HepG2 (cell line): ENCODE results near the gene EPB41L3. TPM values are rescaled to one million over a fixed set of nuclear protein-coding genes. Genes with fewer than 3 reads are reported as not detected.

ENCODE experiments used
- ARNT ChIP-seq: fragments of 450-650 bp; IDR thresholded peaks from 2 replicates; pipeline ENCODE4 v1.6.1; 2017
- ATF7 ChIP-seq, 2 experiments: fragments of 450-650 bp in 1 of 2; sonication (generic) in 1 of 2; formaldehyde crosslinking in 1 of 2; IDR thresholded peaks; 2 replicates each; pipeline versions ENCODE4 v1.4.0 to v1.6.1; 2016 to 2020; ENCODE audit warnings: antibody characterized with exemption in 1 of 2, mild to moderate bottlenecking in 1 of 2, missing genetic modification reagents in 1 of 2
- DNMT1 ChIP-seq: sonication (generic); formaldehyde crosslinking; IDR thresholded peaks from 2 replicates; pipeline ENCODE4 v1.5.1; 2020; ENCODE audit warnings: mild to moderate bottlenecking, missing genetic modification reagents
- HMGA1 ChIP-seq: sonication (generic); formaldehyde crosslinking; conservative IDR thresholded peaks from 2 replicates; pipeline ENCODE4 v1.4.0; 2020; ENCODE audit warnings: missing genetic modification reagents
- HNF4A ChIP-seq: sonication (generic); formaldehyde crosslinking; IDR thresholded peaks from 2 replicates; pipeline ENCODE4 v1.4.0; 2020; ENCODE audit warnings: missing genetic modification reagents
- HNRNPH1 ChIP-seq: fragments of 200-400 bp; formaldehyde crosslinking; optimal IDR thresholded peaks from 2 replicates; pipeline ENCODE3; 2017; ENCODE audit warnings: mild to moderate bottlenecking, low read depth, low read length
- KLF12 ChIP-seq: sonication (generic); formaldehyde crosslinking; IDR thresholded peaks from 2 replicates; pipeline ENCODE4 v1.4.0; 2020; ENCODE audit warnings: missing genetic modification reagents, borderline replicate concordance
- SOX5 ChIP-seq: IDR thresholded peaks from 2 replicates; pipeline ENCODE4 v1.6.1; 2016; ENCODE audit warnings: borderline replicate concordance
- TGIF2 ChIP-seq: IDR thresholded peaks from 2 replicates; pipeline ENCODE4 v1.6.1; 2016; ENCODE audit warnings: control low read depth, missing compliant biosample characterization
- YY1 ChIP-seq: IDR thresholded peaks from 2 replicates; pipeline ENCODE4 v1.6.1; 2011; ENCODE audit warnings: low read length, low read depth, moderate library complexity, mild to moderate bottlenecking; ENCODE audit not compliant: insufficient read depth, insufficient replicate concordance
- ZNF235 ChIP-seq: sonication (generic); formaldehyde crosslinking; IDR thresholded peaks from 2 replicates; pipeline ENCODE4 v1.8.1; 2023; ENCODE audit warnings: mild to moderate bottlenecking, missing genetic modification reagents, borderline replicate concordance
- ZNF431 ChIP-seq: sonication (generic); formaldehyde crosslinking; IDR thresholded peaks from 2 replicates; pipeline ENCODE4 v1.9.0; 2022; ENCODE audit warnings: missing genetic modification reagents, low read depth, mild to moderate bottlenecking, borderline replicate concordance
- ZNF496 ChIP-seq: sonication (generic); formaldehyde crosslinking; IDR thresholded peaks from 2 replicates; pipeline ENCODE4 v1.8.1; 2023; ENCODE audit warnings: mild to moderate bottlenecking, moderate library complexity, missing genetic modification reagents; ENCODE audit not compliant: insufficient replicate concordance
- polyA plus RNA-seq, 8 experiments: library from polyadenylated mRNA; depleted of rRNA in 3 of 8; stranded (reverse) in 7 of 8; unstranded in 1 of 8; fragments of >200 nt; fragmentation: Illumina TruSeq in 4 of 8; extraction: Trizol in 4 of 8; gene quantifications; 2 replicates each; pipeline versions ENCODE4 v1.2.1 to v1.2.3, GENCODE V29; 2011 to 2016; ENCODE audit warnings: low read depth in 4 of 8, missing spikeins in 1 of 8, mixed read lengths in 1 of 8; ENCODE audit not compliant: insufficient read depth in 1 of 8
- total RNA-seq, 5 experiments: library from RNA; depleted of rRNA; stranded (reverse); fragments of >200 nt; fragmentation: Illumina TruSeq; extraction: Trizol; gene quantifications; 2 replicates each; pipeline ENCODE4 v1.2.3, GENCODE V29; 2016; ENCODE audit warnings: low read depth in 1 of 5
- TF ChIP-seq, protein P1 (sequence below): sonication (generic); formaldehyde crosslinking; IDR thresholded peaks from 2 replicates; pipeline ENCODE4 v1.4.0; 2020; ENCODE audit warnings: missing genetic modification reagents, borderline replicate concordance
- TF ChIP-seq, protein P2 (sequence below): sonication (generic); formaldehyde crosslinking; IDR thresholded peaks from 2 replicates; pipeline ENCODE4 v1.5.1; 2020; ENCODE audit warnings: mild to moderate bottlenecking, missing genetic modification reagents, moderate library complexity
- TF ChIP-seq, protein P3 (sequence below): sonication (generic); formaldehyde crosslinking; IDR thresholded peaks from 2 replicates; pipeline ENCODE4 v1.4.0; 2020; ENCODE audit warnings: missing genetic modification reagents
- TF ChIP-seq, protein P4 (sequence below): sonication (generic); formaldehyde crosslinking; IDR thresholded peaks from 2 replicates; pipeline ENCODE4 v1.8.0; 2022; ENCODE audit warnings: mild to moderate bottlenecking, missing genetic modification reagents; ENCODE audit not compliant: insufficient replicate concordance
- TF ChIP-seq, protein P5 (sequence below): sonication (generic); formaldehyde crosslinking; IDR thresholded peaks from 2 replicates; pipeline ENCODE4 v1.4.0; 2020; ENCODE audit warnings: missing genetic modification reagents

The EPB41L3 gene
- total and polyA plus RNA-seq, 2 of the 13 experiments (the other 11 are each of a cell fraction or from before 2014, with no cell fraction given), result not detected

DNA sequence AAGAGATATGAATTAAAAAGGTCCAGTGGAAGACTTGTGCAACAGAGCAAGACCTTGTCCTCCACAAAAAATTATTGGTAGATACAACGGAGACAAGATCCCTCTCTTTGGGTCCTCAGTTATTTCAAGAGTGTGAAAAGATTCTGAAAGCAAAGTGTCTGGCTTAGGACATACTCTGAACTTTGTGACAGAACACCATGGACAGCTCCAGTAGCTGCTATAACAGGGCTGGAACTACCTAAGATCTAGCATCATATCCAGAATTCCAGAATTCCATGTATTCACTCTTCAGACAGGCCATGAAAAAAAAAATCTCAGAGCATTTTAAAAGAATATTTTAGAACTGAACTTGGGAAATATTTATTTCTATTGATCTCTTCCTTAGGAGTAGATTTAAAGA, 173.5 kb downstream of the EPB41L3 start (continued):
- TF ChIP-seq, protein P1, sequence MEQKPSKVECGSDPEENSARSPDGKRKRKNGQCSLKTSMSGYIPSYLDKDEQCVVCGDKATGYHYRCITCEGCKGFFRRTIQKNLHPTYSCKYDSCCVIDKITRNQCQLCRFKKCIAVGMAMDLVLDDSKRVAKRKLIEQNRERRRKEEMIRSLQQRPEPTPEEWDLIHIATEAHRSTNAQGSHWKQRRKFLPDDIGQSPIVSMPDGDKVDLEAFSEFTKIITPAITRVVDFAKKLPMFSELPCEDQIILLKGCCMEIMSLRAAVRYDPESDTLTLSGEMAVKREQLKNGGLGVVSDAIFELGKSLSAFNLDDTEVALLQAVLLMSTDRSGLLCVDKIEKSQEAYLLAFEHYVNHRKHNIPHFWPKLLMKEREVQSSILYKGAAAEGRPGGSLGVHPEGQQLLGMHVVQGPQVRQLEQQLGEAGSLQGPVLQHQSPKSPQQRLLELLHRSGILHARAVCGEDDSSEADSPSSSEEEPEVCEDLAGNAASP (CRISPR knock-in tag), result 0 out of 2 replicates have a peak, but pooled peaks have one; percentile 26
- no peak for TF ChIP-seq ARNT
- TF ChIP-seq ATF7 (IDR thresholded peaks at IDR 0.05), result no peak
- no peak for TF ChIP-seq ATF7 (CRISPR knock-in tag; IDR thresholded peaks at IDR 0.05)
- TF ChIP-seq, protein P2, sequence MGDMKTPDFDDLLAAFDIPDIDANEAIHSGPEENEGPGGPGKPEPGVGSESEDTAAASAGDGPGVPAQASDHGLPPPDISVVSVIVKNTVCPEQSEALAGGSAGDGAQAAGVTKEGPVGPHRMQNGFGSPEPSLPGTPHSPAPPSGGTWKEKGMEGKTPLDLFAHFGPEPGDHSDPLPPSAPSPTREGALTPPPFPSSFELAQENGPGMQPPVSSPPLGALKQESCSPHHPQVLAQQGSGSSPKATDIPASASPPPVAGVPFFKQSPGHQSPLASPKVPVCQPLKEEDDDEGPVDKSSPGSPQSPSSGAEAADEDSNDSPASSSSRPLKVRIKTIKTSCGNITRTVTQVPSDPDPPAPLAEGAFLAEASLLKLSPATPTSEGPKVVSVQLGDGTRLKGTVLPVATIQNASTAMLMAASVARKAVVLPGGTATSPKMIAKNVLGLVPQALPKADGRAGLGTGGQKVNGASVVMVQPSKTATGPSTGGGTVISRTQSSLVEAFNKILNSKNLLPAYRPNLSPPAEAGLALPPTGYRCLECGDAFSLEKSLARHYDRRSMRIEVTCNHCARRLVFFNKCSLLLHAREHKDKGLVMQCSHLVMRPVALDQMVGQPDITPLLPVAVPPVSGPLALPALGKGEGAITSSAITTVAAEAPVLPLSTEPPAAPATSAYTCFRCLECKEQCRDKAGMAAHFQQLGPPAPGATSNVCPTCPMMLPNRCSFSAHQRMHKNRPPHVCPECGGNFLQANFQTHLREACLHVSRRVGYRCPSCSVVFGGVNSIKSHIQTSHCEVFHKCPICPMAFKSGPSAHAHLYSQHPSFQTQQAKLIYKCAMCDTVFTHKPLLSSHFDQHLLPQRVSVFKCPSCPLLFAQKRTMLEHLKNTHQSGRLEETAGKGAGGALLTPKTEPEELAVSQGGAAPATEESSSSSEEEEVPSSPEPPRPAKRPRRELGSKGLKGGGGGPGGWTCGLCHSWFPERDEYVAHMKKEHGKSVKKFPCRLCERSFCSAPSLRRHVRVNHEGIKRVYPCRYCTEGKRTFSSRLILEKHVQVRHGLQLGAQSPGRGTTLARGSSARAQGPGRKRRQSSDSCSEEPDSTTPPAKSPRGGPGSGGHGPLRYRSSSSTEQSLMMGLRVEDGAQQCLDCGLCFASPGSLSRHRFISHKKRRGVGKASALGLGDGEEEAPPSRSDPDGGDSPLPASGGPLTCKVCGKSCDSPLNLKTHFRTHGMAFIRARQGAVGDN (CRISPR knock-in tag), result no peak
- TF ChIP-seq HMGA1, result no peak
- TF ChIP-seq KLF12 (CRISPR knock-in tag), result no peak
- TF ChIP-seq, protein P3, sequence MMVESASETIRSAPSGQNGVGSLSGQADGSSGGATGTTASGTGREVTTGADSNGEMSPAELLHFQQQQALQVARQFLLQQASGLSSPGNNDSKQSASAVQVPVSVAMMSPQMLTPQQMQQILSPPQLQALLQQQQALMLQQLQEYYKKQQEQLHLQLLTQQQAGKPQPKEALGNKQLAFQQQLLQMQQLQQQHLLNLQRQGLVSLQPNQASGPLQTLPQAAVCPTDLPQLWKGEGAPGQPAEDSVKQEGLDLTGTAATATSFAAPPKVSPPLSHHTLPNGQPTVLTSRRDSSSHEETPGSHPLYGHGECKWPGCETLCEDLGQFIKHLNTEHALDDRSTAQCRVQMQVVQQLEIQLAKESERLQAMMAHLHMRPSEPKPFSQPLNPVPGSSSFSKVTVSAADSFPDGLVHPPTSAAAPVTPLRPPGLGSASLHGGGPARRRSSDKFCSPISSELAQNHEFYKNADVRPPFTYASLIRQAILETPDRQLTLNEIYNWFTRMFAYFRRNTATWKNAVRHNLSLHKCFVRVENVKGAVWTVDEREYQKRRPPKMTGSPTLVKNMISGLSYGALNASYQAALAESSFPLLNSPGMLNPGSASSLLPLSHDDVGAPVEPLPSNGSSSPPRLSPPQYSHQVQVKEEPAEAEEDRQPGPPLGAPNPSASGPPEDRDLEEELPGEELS (CRISPR knock-in tag), result no peak
- no peak for TF ChIP-seq DNMT1 (CRISPR knock-in tag)
- TF ChIP-seq, protein P4, sequence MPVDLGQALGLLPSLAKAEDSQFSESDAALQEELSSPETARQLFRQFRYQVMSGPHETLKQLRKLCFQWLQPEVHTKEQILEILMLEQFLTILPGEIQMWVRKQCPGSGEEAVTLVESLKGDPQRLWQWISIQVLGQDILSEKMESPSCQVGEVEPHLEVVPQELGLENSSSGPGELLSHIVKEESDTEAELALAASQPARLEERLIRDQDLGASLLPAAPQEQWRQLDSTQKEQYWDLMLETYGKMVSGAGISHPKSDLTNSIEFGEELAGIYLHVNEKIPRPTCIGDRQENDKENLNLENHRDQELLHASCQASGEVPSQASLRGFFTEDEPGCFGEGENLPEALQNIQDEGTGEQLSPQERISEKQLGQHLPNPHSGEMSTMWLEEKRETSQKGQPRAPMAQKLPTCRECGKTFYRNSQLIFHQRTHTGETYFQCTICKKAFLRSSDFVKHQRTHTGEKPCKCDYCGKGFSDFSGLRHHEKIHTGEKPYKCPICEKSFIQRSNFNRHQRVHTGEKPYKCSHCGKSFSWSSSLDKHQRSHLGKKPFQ (CRISPR knock-in tag), result no peak
- TF ChIP-seq TGIF2 (CRISPR knock-in tag), result 0 out of 2 replicates have a peak, but pooled peaks have one; percentile 51
- no peak for TF ChIP-seq ZNF235 (CRISPR knock-in tag)
- TF ChIP-seq SOX5 (CRISPR knock-in tag), result no peak
- TF ChIP-seq ZNF431 (CRISPR knock-in tag), result no peak
- TF ChIP-seq YY1, result no peak
- TF ChIP-seq, protein P5, sequence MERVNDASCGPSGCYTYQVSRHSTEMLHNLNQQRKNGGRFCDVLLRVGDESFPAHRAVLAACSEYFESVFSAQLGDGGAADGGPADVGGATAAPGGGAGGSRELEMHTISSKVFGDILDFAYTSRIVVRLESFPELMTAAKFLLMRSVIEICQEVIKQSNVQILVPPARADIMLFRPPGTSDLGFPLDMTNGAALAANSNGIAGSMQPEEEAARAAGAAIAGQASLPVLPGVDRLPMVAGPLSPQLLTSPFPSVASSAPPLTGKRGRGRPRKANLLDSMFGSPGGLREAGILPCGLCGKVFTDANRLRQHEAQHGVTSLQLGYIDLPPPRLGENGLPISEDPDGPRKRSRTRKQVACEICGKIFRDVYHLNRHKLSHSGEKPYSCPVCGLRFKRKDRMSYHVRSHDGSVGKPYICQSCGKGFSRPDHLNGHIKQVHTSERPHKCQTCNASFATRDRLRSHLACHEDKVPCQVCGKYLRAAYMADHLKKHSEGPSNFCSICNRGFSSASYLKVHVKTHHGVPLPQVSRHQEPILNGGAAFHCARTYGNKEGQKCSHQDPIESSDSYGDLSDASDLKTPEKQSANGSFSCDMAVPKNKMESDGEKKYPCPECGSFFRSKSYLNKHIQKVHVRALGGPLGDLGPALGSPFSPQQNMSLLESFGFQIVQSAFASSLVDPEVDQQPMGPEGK (CRISPR knock-in tag), result no peak
- no peak for TF ChIP-seq ZNF496 (CRISPR knock-in tag)
- TF ChIP-seq HNF4A (CRISPR knock-in tag), result peak; percentile 38
- no peak for TF ChIP-seq HNRNPH1
